ENCODE measurements around the gene PCNX1. TPM values are rescaled to one million over a fixed set of nuclear protein-coding genes. Genes with fewer than 3 reads are reported as not detected.
"Not testable (repeated sequence)": the region's sequence is repeated elsewhere in the genome, so short reads cannot be mapped to it uniquely, and the experiment has no call there.

PCNX1 gene
- total RNA-seq, 1 donor from 2014 or later = 37.9 TPM

DNA sequence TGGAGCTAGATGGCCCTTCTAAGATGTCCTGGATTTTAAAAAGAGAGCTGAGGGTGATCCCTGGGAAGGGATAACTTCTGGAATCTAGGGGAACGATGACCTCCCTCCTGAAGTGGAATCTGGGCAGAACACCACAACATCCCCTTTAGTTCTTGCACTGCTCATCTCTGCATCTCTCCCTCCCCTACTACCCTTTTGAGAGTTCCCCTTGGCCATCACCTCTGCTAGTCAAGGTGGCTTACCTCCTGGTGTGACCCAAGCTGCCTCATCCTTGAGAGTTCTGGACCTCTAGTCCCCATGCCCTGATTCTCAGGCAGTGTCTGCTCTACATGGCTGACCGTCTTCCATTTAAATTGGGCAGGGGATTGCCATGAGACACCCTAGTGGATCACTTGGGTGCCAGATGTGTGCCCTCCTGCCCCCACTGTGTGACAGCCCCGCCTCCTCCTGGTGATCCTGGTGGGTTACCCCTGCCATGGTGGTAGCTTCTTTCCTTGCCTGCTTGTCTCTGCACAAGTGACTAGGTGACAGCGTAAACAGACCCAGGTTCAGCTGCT, 216.4 kb downstream of the PCNX1 start:
- TF ChIP-seq CTCF (conservative IDR thresholded peaks at IDR 0.05) = no peak
- H3K27me3 Mint-ChIP-seq = no peaks in the 10 kb centered on the region
- peaks cover 17% of the 10 kb centered on the region for H3K36me3 Mint-ChIP-seq
- no peak overlapping the region for H3K27ac Mint-ChIP-seq
- peaks cover under 1% of the 10 kb centered on the region for H3K4me1 Mint-ChIP-seq (ENCODE audit: unreplicated experiment)
- DNase-seq (ENCODE audit: extremely low spot score, unreplicated experiment) = peak; percentile 50
- H3K9me3 Mint-ChIP-seq = peaks cover 23% of the 10 kb centered on the region
- H3K4me3 Mint-ChIP-seq = no peak overlapping the region

GRCh38 chr14:71129716-71130490, 222.6 kb downstream of the PCNX1 start:
- H3K27ac Mint-ChIP-seq; H3K4me3 Mint-ChIP-seq; H3K27me3 Mint-ChIP-seq; H3K4me1 Mint-ChIP-seq (ENCODE audit: unreplicated experiment); H3K36me3 Mint-ChIP-seq: not testable (repeated sequence)
- DNase-seq (ENCODE audit: extremely low spot score, unreplicated experiment) = peak; percentile 7
- peaks cover 11% of the 10 kb centered on the region for H3K9me3 Mint-ChIP-seq

- no peaks in the 10 kb centered on the region for H3K4me1 Mint-ChIP-seq (ENCODE audit: unreplicated experiment)
- no peaks in the 10 kb centered on the region for H3K36me3 Mint-ChIP-seq
- H3K27me3 Mint-ChIP-seq = no peaks in the 10 kb centered on the region
- no peak for TF ChIP-seq CTCF (conservative IDR thresholded peaks at IDR 0.05)
- H3K4me3 Mint-ChIP-seq = no peak overlapping the region
- peak; percentile 10 for DNase-seq (ENCODE audit: extremely low spot score, unreplicated experiment)
- H3K27ac Mint-ChIP-seq = no peak overlapping the region
- H3K9me3 Mint-ChIP-seq = peaks cover 5% of the 10 kb centered on the region
Measured at GRCh38 chr14:71130491-71131179, 223.4 kb downstream of the PCNX1 start.

DNA sequence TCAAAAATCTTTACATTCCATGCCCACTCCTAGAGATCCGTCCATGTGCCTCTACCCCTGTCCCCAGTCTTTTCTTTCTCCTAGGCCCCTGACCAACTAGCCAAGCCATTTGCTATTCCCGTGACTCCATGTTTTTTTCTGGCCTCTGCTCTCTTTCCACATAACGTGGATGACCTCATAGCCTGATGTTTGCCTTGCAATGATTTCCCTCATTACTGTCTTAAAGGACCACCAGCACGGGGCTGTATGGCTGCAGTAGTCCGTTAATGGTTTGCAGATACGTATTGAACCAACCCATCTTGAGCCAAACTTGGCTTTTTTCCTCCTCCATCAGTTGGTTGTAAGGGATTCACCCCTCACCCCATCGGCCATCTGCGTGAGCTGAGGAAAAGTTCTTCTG, 226.0 kb downstream of the PCNX1 start:
- no peaks in the 10 kb centered on the region for H3K4me1 Mint-ChIP-seq (ENCODE audit: unreplicated experiment)

GRCh38 chr14:71135496-71135895, 228.2 kb downstream of the PCNX1 start:
- H3K27me3 Mint-ChIP-seq = peaks cover 5% of the 10 kb centered on the region
- no peak overlapping the region for H3K27ac Mint-ChIP-seq
- TF ChIP-seq CTCF (conservative IDR thresholded peaks at IDR 0.05) = no peak
- H3K4me1 Mint-ChIP-seq (ENCODE audit: unreplicated experiment) = peaks cover 4% of the 10 kb centered on the region
- no peaks in the 10 kb centered on the region for H3K36me3 Mint-ChIP-seq
- peaks cover 5% of the 10 kb centered on the region for H3K9me3 Mint-ChIP-seq
- no peak overlapping the region for H3K4me3 Mint-ChIP-seq
- DNase-seq (ENCODE audit: extremely low spot score, unreplicated experiment) = no peak

More for the DNA sequence above, 226.0 kb downstream of the PCNX1 start:
- TF ChIP-seq CTCF (conservative IDR thresholded peaks at IDR 0.05) = no peak
- Mint-ChIP-seq H3K27me3 (no peaks in the 10 kb centered on the region), H3K9me3 (peaks cover 5% of the 10 kb centered on the region), H3K27ac (no peak overlapping the region), H3K4me3 (no peak overlapping the region), H3K36me3 (no peaks in the 10 kb centered on the region)
- no peak for DNase-seq (ENCODE audit: extremely low spot score, unreplicated experiment)

DNA sequence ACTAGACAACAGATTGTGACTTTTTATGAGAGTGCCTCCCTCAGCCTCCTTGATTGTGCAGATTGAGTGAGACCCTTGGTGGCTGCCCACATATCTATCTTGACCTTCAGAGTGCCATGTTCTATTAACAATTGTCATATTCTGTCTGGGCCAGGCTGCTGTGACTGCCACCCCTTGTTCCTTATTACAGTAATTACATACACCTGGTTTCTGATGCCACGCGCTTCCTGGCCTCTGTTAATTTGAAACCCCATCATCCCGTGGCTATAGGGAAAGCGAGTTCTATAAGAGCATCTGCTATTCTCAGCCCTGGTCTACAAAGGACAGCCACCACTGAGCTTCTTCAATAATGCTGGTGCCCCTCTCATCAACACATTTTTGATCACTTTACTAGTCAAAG, 228.7 kb downstream of the PCNX1 start:
- H3K27ac Mint-ChIP-seq = no peak overlapping the region
- H3K4me1 Mint-ChIP-seq (ENCODE audit: unreplicated experiment) = peaks cover 4% of the 10 kb centered on the region
- no peaks in the 10 kb centered on the region for H3K36me3 Mint-ChIP-seq
- H3K27me3 Mint-ChIP-seq = peaks cover 5% of the 10 kb centered on the region
- H3K4me3 Mint-ChIP-seq = no peak overlapping the region
- H3K9me3 Mint-ChIP-seq = peaks cover 5% of the 10 kb centered on the region
- DNase-seq (ENCODE audit: extremely low spot score, unreplicated experiment) = no peak
- TF ChIP-seq CTCF (conservative IDR thresholded peaks at IDR 0.05) = no peak
